HL-60 (cell line): Measurements from ENCODE around the gene PEX11B.

Experiments
- DNase-seq, 2 experiments: peaks; one replicate each; pipeline ENCODE4 v3.0.0-alpha.2; 2010 to 2020; ENCODE audit warnings: low read depth in 1 of 2, low spot score in 1 of 2
- H3K27ac ChIP-seq: fragments of 250-450 bp; sonication (Bioruptor Pico); replicated peaks from 2 replicates; pipeline ENCODE4 v1.5.1; 2020; ENCODE audit warnings: mild to moderate bottlenecking, moderate library complexity
- H3K27me3 ChIP-seq: fragments of 250-450 bp; sonication (Bioruptor Pico); 2 replicates; pipeline ENCODE4 v1.5.1; 2021; ENCODE audit warnings: mild to moderate bottlenecking, moderate library complexity; ENCODE audit not compliant: insufficient read depth, poor library complexity, severe bottlenecking
- H3K4me3 ChIP-seq: replicated peaks from 2 replicates; pipeline ENCODE4 v1.5.1; 2011; ENCODE audit warnings: mild to moderate bottlenecking, control low read depth, low read length; ENCODE audit not compliant: insufficient read depth
- CTCF ChIP-seq: IDR thresholded peaks from one replicate; pipeline ENCODE4 v1.5.1; 2011; ENCODE audit warnings: low read length, control low read depth, inconsistent platforms; ENCODE audit not compliant: insufficient read depth
- GABPA ChIP-seq: IDR thresholded peaks from 2 replicates; pipeline ENCODE4 v1.6.1; 2012; ENCODE audit warnings: low read depth
- POLR2AphosphoS5 ChIP-seq: IDR thresholded peaks from 2 replicates; pipeline ENCODE4 v1.6.1; 2012; ENCODE audit warnings: low read depth
- REST ChIP-seq: IDR thresholded peaks from 2 replicates; pipeline ENCODE4 v1.6.1; 2012; ENCODE audit warnings: low read depth; ENCODE audit not compliant: insufficient replicate concordance
- SPI1 ChIP-seq: IDR thresholded peaks from 2 replicates; pipeline ENCODE4 v1.6.1; 2012; ENCODE audit warnings: low read depth, mild to moderate bottlenecking, borderline replicate concordance

Gene PEX11B

DNA sequence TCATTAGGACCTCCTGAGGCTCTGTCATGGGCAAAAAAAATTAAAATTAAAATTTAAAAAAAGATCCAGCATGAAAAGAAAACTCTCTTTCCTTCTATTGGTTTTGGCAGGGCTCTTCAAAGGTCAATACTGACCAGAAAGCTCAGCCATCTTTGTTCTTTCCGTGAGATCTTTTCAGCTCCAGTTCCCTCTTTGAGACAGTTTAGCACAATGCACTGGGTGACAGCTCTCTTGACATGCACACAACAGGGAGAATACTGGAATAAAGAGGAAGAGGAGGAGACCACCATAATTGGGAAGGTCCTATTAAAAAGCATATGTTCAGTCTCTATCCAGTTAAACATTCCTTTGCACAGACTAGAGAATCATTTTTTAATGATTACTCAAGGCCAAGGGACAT lies 33.0 kb upstream of the PEX11B start:
- DNase-seq: no peak
- TF ChIP-seq POLR2AphosphoS5 (no peak), REST (no peak), CTCF (no peak), SPI1 (no peak), GABPA (no peak)
- H3K4me3 ChIP-seq: no peak overlapping the region
- H3K27me3 ChIP-seq: no peaks in the 10 kb centered on the region
- no peak overlapping the region for H3K27ac ChIP-seq

DNA sequence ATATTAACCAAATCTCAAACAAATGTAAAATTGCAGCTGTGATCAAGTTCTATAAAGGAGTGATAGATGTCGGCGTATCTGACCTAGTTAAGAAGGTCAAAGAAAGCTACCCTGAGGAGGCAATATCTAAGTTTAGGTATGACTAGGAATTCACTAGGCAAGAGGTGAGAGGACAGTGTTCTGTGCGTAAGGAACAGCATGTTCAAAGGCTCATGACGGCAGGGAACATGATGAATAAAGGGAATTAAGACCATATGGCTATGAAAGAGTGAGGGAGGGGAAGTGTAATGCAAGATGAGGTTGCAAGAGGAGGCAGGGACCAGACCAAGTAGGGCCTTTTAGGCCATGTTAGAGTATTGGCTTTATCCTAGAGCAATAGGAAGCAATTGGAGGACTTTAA lies 30.7 kb upstream of the PEX11B start:
- Histone ChIP-seq H3K27ac (no peak overlapping the region), H3K4me3 (no peak overlapping the region), H3K27me3 (no peaks in the 10 kb centered on the region)
- TF ChIP-seq POLR2AphosphoS5 (no peak), SPI1 (no peak), GABPA (no peak), REST (no peak), CTCF (no peak)
- DNase-seq: no peak

DNA sequence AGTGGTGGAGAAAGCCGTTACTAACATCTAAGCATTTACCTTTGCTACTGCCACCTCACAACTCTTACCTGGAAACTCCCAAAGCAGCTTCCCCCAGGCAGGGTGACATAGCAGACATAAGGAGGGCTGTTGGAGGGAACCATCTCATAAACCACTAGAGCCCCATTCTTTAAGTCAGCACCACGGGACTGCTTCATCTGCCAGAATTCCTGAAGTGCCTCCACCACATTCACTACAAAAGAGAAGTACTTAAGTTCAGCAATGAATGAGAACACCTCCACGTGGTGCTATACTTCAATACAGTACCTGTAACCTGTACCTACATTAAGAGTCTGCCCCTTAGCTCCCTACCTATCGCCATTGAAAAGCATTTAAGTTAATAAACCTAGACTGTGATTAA lies 29.0 kb upstream of the PEX11B start:
- no peaks in the 10 kb centered on the region for H3K27me3 ChIP-seq
- TF ChIP-seq POLR2AphosphoS5 (no peak), REST (no peak), SPI1 (no peak), GABPA (no peak), CTCF (no peak)
- H3K27ac ChIP-seq: no peak overlapping the region
- no peak overlapping the region for H3K4me3 ChIP-seq
- no peak for DNase-seq
